CD4-positive, alpha-beta T cell treated with Interleukin-12 subunit alpha and Interleukin-12 subunit beta, for 1 hour (primary cell): ENCODE data around the gene FGD6.
"Not testable (repeated sequence)": the region's sequence is repeated elsewhere in the genome, so short reads cannot be mapped to it uniquely, and the experiment has no call there.

ENCODE experiments used
- DNase-seq: peaks from one replicate; pipeline ENCODE4 v3.0.0-alpha.2; 2020

The FGD6 gene

GRCh38 chr12:95118138-95118787, 99.0 kb downstream of the FGD6 start:
- no peak for DNase-seq

- peak; percentile 75 for DNase-seq
Observed at GRCh38 chr12:95117178-95117599, 100.1 kb downstream of the FGD6 start.

GRCh38 chr12:95116773-95117172, 100.5 kb downstream of the FGD6 start:
- DNase-seq = peak; percentile 6

- DNase-seq = no peak
Observed at GRCh38 chr12:95116341-95116740, 100.9 kb downstream of the FGD6 start.

GRCh38 chr12:95115641-95116040, 101.6 kb downstream of the FGD6 start:
- DNase-seq = no peak

- no peak for DNase-seq
Observed at GRCh38 chr12:95114766-95115405, 102.4 kb downstream of the FGD6 start.

- DNase-seq = no peak
Observed at GRCh38 chr12:95107362-95107761, 109.9 kb downstream of the FGD6 start.

- DNase-seq = no peak
Observed at GRCh38 chr12:95105540-95105939, 111.7 kb downstream of the FGD6 start.

- DNase-seq = no peak
Observed at GRCh38 chr12:95104919-95105452, 112.3 kb downstream of the FGD6 start.

GRCh38 chr12:95102916-95103671, 114.2 kb downstream of the FGD6 start:
- DNase-seq = peak; percentile 7

GRCh38 chr12:95101957-95102356, 115.3 kb downstream of the FGD6 start:
- DNase-seq = not testable (repeated sequence)

- no peak for DNase-seq
Observed at GRCh38 chr12:95100264-95101190, 116.7 kb downstream of the FGD6 start.

- DNase-seq = no peak
Observed at GRCh38 chr12:95099270-95099790, 117.9 kb downstream of the FGD6 start.

GRCh38 chr12:95096852-95097251, 120.4 kb downstream of the FGD6 start:
- DNase-seq = no peak

GRCh38 chr12:95096378-95096777, 120.9 kb downstream of the FGD6 start:
- DNase-seq = no peak

GRCh38 chr12:95095866-95096265, 121.4 kb downstream of the FGD6 start:
- not testable (repeated sequence) for DNase-seq

GRCh38 chr12:95089462-95089861, 127.8 kb downstream of the FGD6 start:
- DNase-seq = no peak

- DNase-seq = no peak
Observed at GRCh38 chr12:95088379-95088778, 128.9 kb downstream of the FGD6 start.

GRCh38 chr12:95085612-95086011, 131.7 kb downstream of the FGD6 start:
- DNase-seq = no peak

GRCh38 chr12:95083938-95084337, 133.3 kb downstream of the FGD6 start:
- no peak for DNase-seq

- no peak for DNase-seq
Observed at GRCh38 chr12:95083471-95083870, 133.8 kb downstream of the FGD6 start.

- DNase-seq = no peak
Observed at GRCh38 chr12:95077341-95077740, 139.9 kb downstream of the FGD6 start.
